SK-N-MC (cell line): ENCODE results near the gene PROK2.

Source experiments
- EZH2 ChIP-seq: fragments of 200-600 bp; sonication (generic); IDR thresholded peaks from one replicate; pipeline ENCODE4 v1.6.1; 2017; ENCODE audit warnings: antibody characterized with exemption
- FOXP2 ChIP-seq: optimal IDR thresholded peaks from 2 replicates; pipeline ENCODE3; 2011; ENCODE audit warnings: mild to moderate bottlenecking, moderate library complexity; ENCODE audit not compliant: insufficient read depth; ENCODE audit errors: extremely low read length, control extremely low read depth
- POLR2AphosphoS5 ChIP-seq: IDR thresholded peaks from 2 replicates; pipeline ENCODE4 v1.6.1; 2012; ENCODE audit warnings: mild to moderate bottlenecking, low read depth, low read length, borderline replicate concordance

GRCh38 chr3:71759401-71759800 is 25.5 kb downstream of the PROK2 start:
- TF ChIP-seq POLR2AphosphoS5 (no peak), EZH2 (no peak), FOXP2 (no peak)
